Spleen (tissue), 7 donors: Measurements from ENCODE around the gene HID1.

Experiments
- POLR2A ChIP-seq, 3 donors: fragments of 450-650 bp; IDR thresholded peaks; one replicate each; pipeline ENCODE4 v1.5.1; 2017; ENCODE audit warnings: antibody characterized with exemption in 3 of 3, mild to moderate bottlenecking in 1 of 3
- POLR2AphosphoS5 ChIP-seq, 3 donors: sonication (generic); formaldehyde crosslinking; IDR thresholded peaks; one replicate each; pipeline ENCODE4 v1.5.1; 2017; ENCODE audit warnings: antibody characterized with exemption in 3 of 3
- TF ChIP-seq, protein P1 (sequence below), 11 experiments: fragments of 200-600 bp in 7 of 11; fragments of 450-650 bp in 4 of 11; sonication (generic) in 4 of 11; IDR thresholded peaks in 8 of 11; conservative IDR thresholded peaks in 3 of 11; 1 replicate in 7 of 11; 2 replicates in 4 of 11; pipeline versions ENCODE4 v1.4.0 to v1.8.0; 2016 to 2021; ENCODE audit warnings: antibody characterized with exemption in 11 of 11, inconsistent platforms in 4 of 11, mild to moderate bottlenecking in 1 of 11
- donor health status: DM: no; HTN: no; CAD: no; lungs with moderate emphysema.
- donor health status: DM: no; HTN: no; CAD: no.
- donor health status: DM: no; HTN: no; CAD: no.

DNA sequence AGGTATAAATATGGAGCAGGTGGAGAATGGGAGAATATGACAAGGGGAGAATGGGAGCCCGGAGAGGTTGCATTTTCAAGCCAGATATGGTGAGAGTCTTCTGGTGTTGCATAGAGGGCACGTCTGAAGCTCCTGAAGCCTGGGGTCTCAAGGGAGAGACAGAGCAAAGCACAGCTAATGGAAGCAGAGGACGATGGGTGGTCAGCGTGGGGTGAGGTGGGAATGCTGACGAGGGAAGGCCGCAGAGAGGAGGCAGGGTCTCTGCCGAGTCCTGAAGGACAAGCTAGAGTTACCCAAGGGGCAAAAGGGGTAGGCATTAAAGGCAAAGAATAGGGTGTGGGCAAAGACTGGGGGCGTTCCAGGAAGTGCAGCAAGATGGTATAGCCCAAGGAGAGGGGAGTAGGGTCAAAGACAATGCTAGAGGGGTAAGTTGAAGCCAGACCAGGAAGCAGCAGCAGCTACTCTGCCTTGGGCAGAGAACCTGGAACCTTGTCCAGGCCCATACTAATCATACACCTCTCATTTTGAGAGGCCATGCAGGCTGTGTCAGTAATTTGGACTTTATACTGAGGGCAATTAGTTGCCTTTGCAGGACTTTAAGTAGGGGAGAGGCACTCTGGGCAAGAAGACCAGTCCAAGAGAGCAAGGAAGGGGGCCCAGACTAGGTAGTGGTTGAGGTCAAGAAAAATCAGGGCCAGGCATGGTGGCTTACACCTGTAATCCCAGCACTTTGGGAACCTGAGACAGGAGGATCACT is 34.2 kb downstream of the HID1 start:
- TF ChIP-seq, protein P1, sequence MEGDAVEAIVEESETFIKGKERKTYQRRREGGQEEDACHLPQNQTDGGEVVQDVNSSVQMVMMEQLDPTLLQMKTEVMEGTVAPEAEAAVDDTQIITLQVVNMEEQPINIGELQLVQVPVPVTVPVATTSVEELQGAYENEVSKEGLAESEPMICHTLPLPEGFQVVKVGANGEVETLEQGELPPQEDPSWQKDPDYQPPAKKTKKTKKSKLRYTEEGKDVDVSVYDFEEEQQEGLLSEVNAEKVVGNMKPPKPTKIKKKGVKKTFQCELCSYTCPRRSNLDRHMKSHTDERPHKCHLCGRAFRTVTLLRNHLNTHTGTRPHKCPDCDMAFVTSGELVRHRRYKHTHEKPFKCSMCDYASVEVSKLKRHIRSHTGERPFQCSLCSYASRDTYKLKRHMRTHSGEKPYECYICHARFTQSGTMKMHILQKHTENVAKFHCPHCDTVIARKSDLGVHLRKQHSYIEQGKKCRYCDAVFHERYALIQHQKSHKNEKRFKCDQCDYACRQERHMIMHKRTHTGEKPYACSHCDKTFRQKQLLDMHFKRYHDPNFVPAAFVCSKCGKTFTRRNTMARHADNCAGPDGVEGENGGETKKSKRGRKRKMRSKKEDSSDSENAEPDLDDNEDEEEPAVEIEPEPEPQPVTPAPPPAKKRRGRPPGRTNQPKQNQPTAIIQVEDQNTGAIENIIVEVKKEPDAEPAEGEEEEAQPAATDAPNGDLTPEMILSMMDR (IDR thresholded peaks at IDR 0.05 in 8 of 11, conservative IDR thresholded peaks at IDR 0.05 in 3 of 11) = no peak
- TF ChIP-seq POLR2A (IDR thresholded peaks at IDR 0.05) = no peak
- TF ChIP-seq POLR2AphosphoS5 (IDR thresholded peaks at IDR 0.05) = no peak
